ENCODE results near the gene SNTB2. TPM values are rescaled to one million over a fixed set of nuclear protein-coding genes. Genes with fewer than 3 reads are reported as not detected.
"Not testable (repeated sequence)": the region's sequence is repeated elsewhere in the genome, so short reads cannot be mapped to it uniquely, and the experiment has no call there.

SNTB2 gene
- total RNA-seq = 10 to 100 TPM; 58.0 to 99.5 (median 96.7) TPM

GRCh38 chr16:69186642-69187445 lies at the start of gene SNTB2:
Gene SNTB2 (plus strand): TSS chr16:69187164. CDS start chr16:69187167, 3 bp downstream.
- WGBS, 2 donors = 1 to 2% methylated on average over 11 to 37 of the region's 69 CpGs
- intact Hi-C loops (cut with DNase I) = no loop called here
- H3K27me3 ChIP-seq = no peaks in the 10 kb centered on the region
- H3K36me3 ChIP-seq = no peaks in the 10 kb centered on the region
- no peaks in the 10 kb centered on the region for H3K9me3 ChIP-seq
- H3K4me3 ChIP-seq (replicated peaks in 1 of 3) = peak within 1 kb of the TSS; percentile 3 to 65 (median 56)
- H3K4me1 ChIP-seq = peaks cover 53 to 54% of the 10 kb centered on the region in 2 donors
- TF ChIP-seq CTCF (IDR thresholded peaks at IDR 0.05) = no peak
- TF ChIP-seq POLR2A (IDR thresholded peaks at IDR 0.05) = peak; percentile 80 to 100
- peak; percentile 95 to 96 for DNase-seq
- peak within 1 kb of the TSS; percentile 87 to 94 (median 91) for H3K27ac ChIP-seq

GRCh38 chr16:69138608-69139007 lies 48.4 kb upstream of the SNTB2 start:
- no peaks in the 10 kb centered on the region for H3K27me3 ChIP-seq
- no peak overlapping the region for H3K4me3 ChIP-seq (replicated peaks in 1 of 3)
- intact Hi-C loops (cut with DNase I) = no loop called here
- no peaks in the 10 kb centered on the region for H3K9me3 ChIP-seq
- H3K36me3 ChIP-seq = peaks cover 19 to 25% of the 10 kb centered on the region in 2 donors
- WGBS, 2 donors = 91 to 92% methylated on average over 2 of the region's 2 CpGs
- no peak for DNase-seq
- no peak for TF ChIP-seq POLR2A (IDR thresholded peaks at IDR 0.05)
- no peak overlapping the region for H3K27ac ChIP-seq
- H3K4me1 ChIP-seq = peaks cover 0 to 2% of the 10 kb centered on the region in 2 donors

GRCh38 chr16:69139464-69139863 lies 47.5 kb upstream of the SNTB2 start:
- DNase-seq; H3K4me3 ChIP-seq (replicated peaks in 1 of 3); H3K27ac ChIP-seq; H3K27me3 ChIP-seq; intact Hi-C loops (cut with DNase I); H3K4me1 ChIP-seq; H3K9me3 ChIP-seq: not testable (repeated sequence)
- 95 to 97% methylated on average over 7 of the region's 7 CpGs for WGBS, 2 donors
- peaks cover 22 to 32% of the 10 kb centered on the region in 2 donors for H3K36me3 ChIP-seq

GRCh38 chr16:69141014-69141413 lies 46.0 kb upstream of the SNTB2 start:
- intact Hi-C loops (cut with DNase I) = no loop called here
- Histone ChIP-seq H3K27ac (no peak overlapping the region), H3K4me1 (peaks cover 0 to 8% of the 10 kb centered on the region in 2 donors), H3K9me3 (no peaks in the 10 kb centered on the region), H3K27me3 (no peaks in the 10 kb centered on the region), H3K4me3 (replicated peaks in 1 of 3) (no peak overlapping the region), H3K36me3 (peaks cover 27 to 32% of the 10 kb centered on the region in 2 donors)
- DNase-seq = no peak
- no peak for TF ChIP-seq CTCF (IDR thresholded peaks at IDR 0.05)
- WGBS, 2 donors = 93 to 97% methylated on average over 5 of the region's 5 CpGs

GRCh38 chr16:69141936-69142335 lies 45.0 kb upstream of the SNTB2 start:
- WGBS, 2 donors = 98 to 99% methylated on average over 4 of the region's 4 CpGs
- TF ChIP-seq CTCF (IDR thresholded peaks at IDR 0.05) (no peak), POLR2A (IDR thresholded peaks at IDR 0.05) (no peak)
- no peak for DNase-seq
- Histone ChIP-seq H3K9me3 (no peaks in the 10 kb centered on the region), H3K4me1 (peaks cover 0 to 8% of the 10 kb centered on the region in 2 donors), H3K27me3 (no peaks in the 10 kb centered on the region), H3K36me3 (peaks cover 27 to 32% of the 10 kb centered on the region in 2 donors), H3K27ac (no peak overlapping the region), H3K4me3 (replicated peaks in 1 of 3) (no peak overlapping the region)
- intact Hi-C loops (cut with DNase I) = no loop called here

- no peaks in the 10 kb centered on the region for H3K27me3 ChIP-seq
- WGBS, 2 donors = 96 to 97% methylated on average over 11 of the region's 11 CpGs
- H3K9me3 ChIP-seq = no peaks in the 10 kb centered on the region
- H3K4me3 ChIP-seq (replicated peaks in 1 of 3) = no peak overlapping the region
- H3K4me1 ChIP-seq = peaks cover 0 to 8% of the 10 kb centered on the region in 2 donors
- no peak for TF ChIP-seq POLR2A (IDR thresholded peaks at IDR 0.05)
- TF ChIP-seq CTCF (IDR thresholded peaks at IDR 0.05) = no peak
- no peak for DNase-seq
- H3K36me3 ChIP-seq = peaks cover 27 to 32% of the 10 kb centered on the region in 2 donors
- intact Hi-C loops (cut with DNase I) = no loop called here
- no peak overlapping the region for H3K27ac ChIP-seq
These were observed 43.8 kb upstream of the SNTB2 start for GRCh38 chr16:69143116-69143515.
